ENCODE measurements around the gene VWC2L. TPM values are rescaled to one million over a fixed set of nuclear protein-coding genes. Genes with fewer than 3 reads are reported as not detected.

VWC2L gene
- total and polyA plus RNA-seq, 2 of the 8 experiments (the other 6 are each of a cell fraction or from before 2014, with no cell fraction given) = not detected

GRCh38 chr2:214566457-214566856 lies 155.6 kb downstream of the VWC2L start:
- CTCF ChIA-PET (ENCODE audit: partially characterized antibody) = no interaction called here
- TF ChIP-seq NANOG (IDR thresholded peaks at IDR 0.05; ENCODE audit: insufficient read depth, low read depth, low read length, poor library complexity, severe bottlenecking) (no peak), ZNF274 (IDR thresholded peaks at IDR 0.05; ENCODE audit: borderline replicate concordance, extremely low read depth, low read length) (no peak), TEAD4 (IDR thresholded peaks at IDR 0.05; ENCODE audit: low read depth, low read length) (no peak), RNF2 (IDR thresholded peaks at IDR 0.05; ENCODE audit: borderline replicate concordance, low read depth, low read length, missing control alignments, poor library complexity, severe bottlenecking) (no peak), USF2 (IDR thresholded peaks at IDR 0.05; ENCODE audit: low read length) (no peak), HDAC6 (IDR thresholded peaks at IDR 0.05; ENCODE audit: low read depth, low read length) (no peak), RAD21 (IDR thresholded peaks at IDR 0.05 in 1 of 2, conservative IDR thresholded peaks at IDR 0.05 in 1 of 2; ENCODE audit: low read depth in 2 of 2, low read length in 2 of 2) (no peak), BACH1 (IDR thresholded peaks at IDR 0.05; ENCODE audit: low read length) (no peak), NRF1 (IDR thresholded peaks at IDR 0.05; ENCODE audit: low read depth, low read length) (no peak), KDM1A (IDR thresholded peaks at IDR 0.05; ENCODE audit: borderline replicate concordance, low read length) (no peak), SRF (IDR thresholded peaks at IDR 0.05; ENCODE audit: low read depth, low read length) (no peak), SIX5 (IDR thresholded peaks at IDR 0.05; ENCODE audit: low read depth, low read length) (no peak), ATF3 (IDR thresholded peaks at IDR 0.05; ENCODE audit: insufficient read depth, low read depth, low read length) (no peak)

More at GRCh38 chr2:214566457-214566856, 155.6 kb downstream of the VWC2L start:
- Histone ChIP-seq H3K14ac (ENCODE audit: insufficient read length) (no peak overlapping the region), H4K5ac (ENCODE audit: insufficient read length, low read depth, low read length) (no peak overlapping the region), H3K23ac (ENCODE audit: insufficient read length) (no peak overlapping the region), H3K4me2 (ENCODE audit: insufficient read depth in 1 of 2, low read depth in 2 of 2, low read length in 2 of 2) (no peak overlapping the region), H2BK5ac (ENCODE audit: low read depth, low read length) (no peak overlapping the region), H2BK120ac (replicated peaks; ENCODE audit: low read depth, low read length) (no peak overlapping the region), H3K36me3 (ENCODE audit: control insufficient read depth in 2 of 4, insufficient read depth in 4 of 4, low read length in 3 of 4) (no peaks in the 10 kb centered on the region), H2BK20ac (ENCODE audit: low read length) (no peak overlapping the region), H2BK12ac (ENCODE audit: low read depth, low read length) (no peak overlapping the region), H2BK15ac (ENCODE audit: low read length) (no peak overlapping the region), H3K4me3 (ENCODE audit: extremely low read depth in 1 of 4, insufficient read depth in 2 of 4, low read depth in 3 of 4, low read length in 4 of 4) (no peak overlapping the region), H3K23me2 (ENCODE audit: low read depth, low read length) (no peaks in the 10 kb centered on the region), H3K27me3 (replicated peaks in 1 of 4; ENCODE audit: control insufficient read depth in 3 of 4, extremely low read depth in 1 of 4, insufficient read depth in 3 of 4, low read length in 3 of 4) (no peaks in the 10 kb centered on the region), H3K79me2 (ENCODE audit: control insufficient read depth in 1 of 2, insufficient read depth in 2 of 2, low read length in 2 of 2) (no peaks in the 10 kb centered on the region), H3K9ac (replicated peaks in 1 of 4; ENCODE audit: extremely low read depth in 1 of 4, low read depth in 3 of 4, low read length in 3 of 4) (no peak overlapping the region), H4K20me1 (replicated peaks in 1 of 2; ENCODE audit: control insufficient read depth in 1 of 2, insufficient read depth in 2 of 2, low read length in 2 of 2) (no peaks in the 10 kb centered on the region), H3K27ac (ENCODE audit: low read depth, low read length) (no peak overlapping the region), H2AFZ (ENCODE audit: low read length) (no peak overlapping the region), H3K18ac (ENCODE audit: extremely low read depth, low read length) (no peak overlapping the region), H3K4me1 (replicated peaks in 1 of 4; ENCODE audit: control insufficient read depth in 3 of 4, insufficient read depth in 4 of 4, low read length in 3 of 4) (no peaks in the 10 kb centered on the region), H3K56ac (replicated peaks; ENCODE audit: insufficient read length, low read depth, low read length) (no peak overlapping the region), H3K9me3 (ENCODE audit: insufficient read depth in 2 of 2, low read depth in 1 of 2, low read length in 1 of 2) (no peaks in the 10 kb centered on the region), H3K79me1 (ENCODE audit: low read depth, low read length) (no peaks in the 10 kb centered on the region), H4K8ac (ENCODE audit: extremely low read depth, insufficient read depth, low read length) (no peak overlapping the region), H2AK5ac (ENCODE audit: low read depth, low read length) (no peak overlapping the region), H3K4ac (replicated peaks; ENCODE audit: insufficient read length, low read depth, low read length) (no peak overlapping the region), H4K91ac (replicated peaks; ENCODE audit: insufficient read length, low read length) (no peak overlapping the region)
- POLR2A ChIA-PET (ENCODE audit: partially characterized antibody) = no interaction called here
- no peak for DNase-seq (ENCODE audit: low read depth in 1 of 2, low spot score in 2 of 2)
- no peak for FAIRE-seq
- 82% methylated on average over 1 of the region's 1 CpG; no CpG with 5 or more reads in 1 of the 2 experiments for WGBS, 2 experiments (ENCODE audit: extremely low coverage in 1 of 2, insufficient coverage in 1 of 2, insufficient read length in 1 of 2, insufficient replicate concordance in 2 of 2, low coverage in 1 of 2, low lambda C conversion rate in 2 of 2, missing lambda C conversion rate in 1 of 2)

Data from H1 (cell line).